OCI-LY3 (cell line): ENCODE measurements around the gene KRTAP22-1.

ENCODE experiments used
- EZH2phosphoT487 ChIP-seq: fragments of 200-600 bp; shearing (Covaris generic); IDR thresholded peaks from 2 replicates; pipeline ENCODE4 v1.6.1; 2018; ENCODE audit warnings: antibody characterized with exemption, mixed run types, low read depth
- TF ChIP-seq, protein P1 (sequence below): fragments of 200-600, 300-600 bp; sonication (generic); IDR thresholded peaks from 2 replicates; pipeline ENCODE4 v1.5.1; 2014; ENCODE audit warnings: antibody characterized with exemption, low read length, low read depth

DNA sequence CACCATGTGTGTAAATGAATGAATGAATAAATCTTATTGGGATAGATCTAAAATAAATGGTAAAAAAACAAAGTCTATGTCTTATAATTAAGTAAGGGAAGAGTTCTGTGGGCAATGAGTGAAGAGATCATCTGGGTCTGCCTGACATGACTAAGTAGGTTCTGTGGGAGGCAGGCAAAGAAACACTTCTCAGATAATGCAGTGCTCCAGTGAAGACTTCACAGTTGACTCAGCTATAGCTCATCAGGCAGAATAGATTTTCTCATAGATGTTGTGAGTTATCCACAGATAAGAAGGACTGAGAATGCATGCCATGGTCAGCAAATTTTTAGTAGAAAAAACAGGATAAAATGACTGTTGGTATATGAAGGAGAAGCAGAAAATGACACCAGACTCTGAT, 23.1 kb upstream of the KRTAP22-1 start:
- TF ChIP-seq EZH2phosphoT487, result no peak
- TF ChIP-seq, protein P1, sequence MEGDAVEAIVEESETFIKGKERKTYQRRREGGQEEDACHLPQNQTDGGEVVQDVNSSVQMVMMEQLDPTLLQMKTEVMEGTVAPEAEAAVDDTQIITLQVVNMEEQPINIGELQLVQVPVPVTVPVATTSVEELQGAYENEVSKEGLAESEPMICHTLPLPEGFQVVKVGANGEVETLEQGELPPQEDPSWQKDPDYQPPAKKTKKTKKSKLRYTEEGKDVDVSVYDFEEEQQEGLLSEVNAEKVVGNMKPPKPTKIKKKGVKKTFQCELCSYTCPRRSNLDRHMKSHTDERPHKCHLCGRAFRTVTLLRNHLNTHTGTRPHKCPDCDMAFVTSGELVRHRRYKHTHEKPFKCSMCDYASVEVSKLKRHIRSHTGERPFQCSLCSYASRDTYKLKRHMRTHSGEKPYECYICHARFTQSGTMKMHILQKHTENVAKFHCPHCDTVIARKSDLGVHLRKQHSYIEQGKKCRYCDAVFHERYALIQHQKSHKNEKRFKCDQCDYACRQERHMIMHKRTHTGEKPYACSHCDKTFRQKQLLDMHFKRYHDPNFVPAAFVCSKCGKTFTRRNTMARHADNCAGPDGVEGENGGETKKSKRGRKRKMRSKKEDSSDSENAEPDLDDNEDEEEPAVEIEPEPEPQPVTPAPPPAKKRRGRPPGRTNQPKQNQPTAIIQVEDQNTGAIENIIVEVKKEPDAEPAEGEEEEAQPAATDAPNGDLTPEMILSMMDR, result no peak
